Inflammatory macrophage (primary cell): Measurements from ENCODE around the gene ASPSCR1.

ENCODE experiments used
- DNase-seq, 2 donors: peaks; one replicate each; pipeline ENCODE4 v3.0.0-alpha.2; 2020 to 2022

Gene ASPSCR1

DNA sequence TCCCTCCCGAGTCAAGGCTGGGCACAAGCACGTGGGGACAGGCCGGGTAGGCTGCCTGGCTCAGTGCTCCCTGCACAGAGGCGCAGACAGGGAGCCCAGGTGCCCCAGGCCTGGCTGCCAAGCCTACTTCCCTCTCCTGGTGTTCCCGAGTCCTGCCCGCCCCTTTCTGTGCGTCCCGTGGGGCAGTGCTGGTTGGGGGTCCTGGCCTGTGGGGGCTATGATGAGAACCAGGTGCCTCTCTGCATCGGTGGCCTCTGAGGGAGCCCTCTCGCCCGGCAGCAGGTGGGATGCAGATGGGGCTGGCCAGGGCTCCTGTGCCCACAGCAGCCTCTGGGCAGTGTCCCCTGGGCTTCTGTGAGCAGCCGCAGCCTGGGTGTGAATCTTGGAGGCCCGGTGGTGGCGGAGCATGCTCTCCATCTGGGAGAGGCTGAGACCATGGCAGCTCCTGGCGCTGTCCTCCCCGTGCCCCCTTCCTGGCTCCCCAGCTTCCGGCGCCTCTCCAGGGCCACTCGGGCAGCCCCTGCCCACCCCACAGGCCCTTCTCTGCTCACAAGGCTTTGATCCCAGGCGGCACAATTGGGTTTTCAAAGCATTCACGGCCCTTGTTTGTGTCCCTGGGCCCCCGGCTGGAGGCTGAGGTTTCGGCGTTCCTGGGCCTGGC lies 38.0 kb downstream of the ASPSCR1 start:
- no peak for DNase-seq

DNA sequence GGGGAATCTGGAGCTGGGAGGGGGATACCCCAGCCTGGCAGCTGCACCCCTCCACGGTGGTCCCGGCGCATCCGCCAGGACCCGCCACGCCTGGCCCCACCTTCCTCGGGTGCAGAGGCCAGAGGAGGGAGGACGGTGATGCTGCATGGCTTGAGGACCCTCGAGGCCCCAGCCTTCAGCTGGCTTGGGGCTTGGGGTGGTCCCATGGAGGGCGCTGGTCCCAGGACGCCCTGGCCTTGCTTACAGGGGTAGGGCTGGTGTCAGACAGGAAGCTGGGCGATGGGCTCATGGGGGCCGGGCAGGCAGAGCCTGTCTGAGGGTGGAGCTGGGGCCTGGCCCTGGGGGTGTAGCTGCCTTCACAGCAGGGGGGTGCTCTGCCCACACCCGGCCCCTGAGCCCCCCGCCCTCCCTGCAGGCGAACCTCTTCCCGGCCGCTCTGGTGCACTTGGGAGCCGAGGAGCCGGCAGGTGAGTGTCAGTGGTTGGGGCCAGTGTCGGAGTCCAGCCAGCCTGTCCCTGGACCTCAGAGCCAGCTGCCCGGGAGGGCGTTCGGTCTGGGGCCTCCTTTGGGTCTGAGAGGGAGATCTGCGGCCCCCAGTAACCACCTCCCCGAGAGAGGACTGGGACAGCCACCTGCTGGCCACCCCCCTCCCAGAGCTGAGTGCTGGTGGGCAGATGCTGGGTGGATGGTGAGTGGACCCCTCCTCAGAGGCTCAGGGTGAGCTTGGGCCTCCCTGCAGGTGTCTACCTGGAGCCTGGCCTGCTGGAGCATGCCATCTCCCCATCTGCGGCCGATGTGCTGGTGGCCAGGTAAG lies 38.8 kb downstream of the ASPSCR1 start:
- no peak for DNase-seq

DNA sequence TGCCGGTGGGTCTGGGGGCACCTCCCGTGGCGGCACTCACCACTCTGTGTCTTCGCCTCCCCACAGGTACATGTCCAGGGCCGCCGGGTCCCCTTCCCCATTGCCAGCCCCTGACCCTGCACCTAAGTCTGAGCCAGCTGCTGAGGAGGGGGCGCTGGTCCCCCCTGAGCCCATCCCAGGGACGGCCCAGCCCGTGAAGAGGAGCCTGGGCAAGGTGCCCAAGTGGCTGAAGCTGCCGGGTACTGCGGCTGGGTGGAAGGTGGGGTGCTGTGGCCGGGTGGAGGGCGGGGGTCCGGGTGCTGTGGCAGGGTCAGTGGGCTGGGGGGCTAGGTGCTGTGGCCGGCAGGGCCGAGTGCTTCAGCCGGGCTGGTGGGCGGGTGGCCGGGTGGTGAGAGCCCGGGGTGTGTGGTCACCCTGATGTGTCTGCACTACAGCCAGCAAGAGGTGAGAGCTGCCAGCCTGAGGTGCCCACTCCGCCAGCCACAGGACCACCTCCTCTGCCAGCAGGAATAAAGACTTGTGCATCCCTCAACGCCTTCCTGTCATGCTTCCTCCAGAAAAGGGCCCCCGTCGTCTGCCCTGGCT lies 39.5 kb downstream of the ASPSCR1 start:
- no peak for DNase-seq

DNA sequence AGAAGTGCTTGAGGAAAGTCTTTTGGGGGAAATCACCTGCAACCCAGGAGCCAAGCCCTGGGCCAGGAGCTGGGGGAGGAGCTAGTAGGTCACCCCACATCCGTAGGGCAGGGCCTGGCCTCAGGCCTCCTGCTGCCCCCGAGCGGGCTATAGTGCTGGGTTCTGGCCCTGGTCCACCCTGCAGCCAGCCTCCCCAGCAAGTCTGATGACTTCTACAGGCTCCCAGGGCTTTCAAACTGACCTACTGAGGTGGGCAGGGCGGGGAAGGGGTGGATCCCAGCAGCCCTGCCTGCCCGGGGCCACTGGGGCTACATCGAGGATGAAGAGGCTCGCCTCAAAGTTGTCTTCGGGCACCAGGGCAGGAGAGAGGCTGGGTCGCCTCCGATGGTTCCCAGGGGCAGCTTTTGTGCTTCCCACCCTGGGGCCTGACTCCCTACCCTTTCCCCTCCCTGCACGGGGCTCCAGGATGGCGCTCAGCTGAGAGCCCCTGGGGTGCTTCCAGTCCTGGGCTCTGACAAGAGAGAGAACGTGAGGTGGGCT lies 40.3 kb downstream of the ASPSCR1 start:
- no peak for DNase-seq

DNA sequence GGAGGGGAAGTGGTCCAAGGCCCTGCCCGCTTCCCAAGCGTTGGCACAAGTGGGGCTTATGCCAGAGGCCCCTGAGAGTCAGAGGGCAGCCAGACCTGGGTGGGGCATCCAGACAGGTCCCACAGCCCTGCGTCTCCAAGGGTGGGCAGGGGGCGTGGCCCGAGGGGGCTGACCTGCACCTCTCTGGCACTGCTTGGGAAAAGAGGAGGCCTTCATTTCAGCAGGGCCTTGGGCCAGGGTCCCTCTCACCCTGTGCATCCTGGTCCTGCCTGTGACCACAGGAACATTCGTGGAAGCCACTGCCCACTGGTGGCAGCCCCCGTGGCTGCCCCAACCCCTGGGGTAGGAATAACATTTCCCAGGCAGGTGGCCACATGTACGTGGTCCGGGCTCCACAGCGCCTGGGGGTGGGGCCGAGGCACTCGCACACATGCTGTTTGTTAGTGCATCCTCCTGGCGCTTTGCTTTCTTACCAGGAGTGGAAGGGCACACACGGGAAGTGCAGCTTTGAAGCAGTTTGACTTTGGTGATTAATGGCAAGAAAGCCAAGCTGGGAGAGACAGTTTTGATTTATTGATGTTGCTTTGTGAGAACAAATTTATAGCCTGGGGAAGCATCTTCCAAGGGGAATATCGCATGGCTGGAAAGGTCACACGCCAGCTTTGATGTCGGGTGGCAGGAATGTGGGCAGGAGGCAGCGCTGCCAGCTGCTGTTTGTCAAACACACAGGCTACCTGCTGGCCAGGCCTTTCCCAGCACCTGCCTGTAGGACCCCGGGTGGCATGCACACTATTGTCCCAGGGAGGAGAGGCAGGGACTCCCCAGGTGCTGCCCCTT lies 40.9 kb downstream of the ASPSCR1 start:
- DNase-seq: no peak

DNA sequence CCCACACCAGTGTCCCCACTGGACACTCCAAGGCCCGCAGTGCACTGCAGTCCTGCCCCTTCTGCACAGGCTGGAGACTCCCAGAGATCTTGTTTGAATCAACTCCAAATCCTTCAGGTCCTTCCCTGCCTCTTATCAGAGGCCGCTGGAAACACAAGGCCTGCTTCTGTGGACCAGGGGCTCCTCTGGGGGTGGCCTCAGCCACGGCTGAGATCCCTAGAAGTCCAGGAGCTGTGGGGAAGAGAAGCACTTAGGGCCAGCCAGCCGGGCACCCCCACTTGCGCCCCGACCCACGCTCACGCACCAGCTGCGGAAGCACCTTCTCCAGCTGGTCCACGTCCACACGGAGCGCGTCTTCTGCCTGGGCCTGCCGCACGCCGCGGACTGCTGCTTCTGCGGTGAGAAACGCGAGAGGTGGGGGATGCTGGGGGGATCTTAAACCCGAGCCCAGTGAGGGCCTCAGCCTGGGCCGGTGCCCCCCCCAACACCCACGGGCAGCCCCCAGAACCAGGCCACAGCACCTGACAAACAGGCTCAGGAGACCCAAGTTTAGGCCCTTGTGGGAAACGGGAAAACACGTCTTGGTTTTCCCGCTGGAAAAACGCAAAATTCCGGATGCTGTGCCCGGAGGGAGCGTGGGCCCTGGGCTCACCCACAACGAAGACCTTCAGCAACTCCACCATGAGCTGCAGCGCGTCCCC lies 41.7 kb downstream of the ASPSCR1 start:
- no peak for DNase-seq

DNA sequence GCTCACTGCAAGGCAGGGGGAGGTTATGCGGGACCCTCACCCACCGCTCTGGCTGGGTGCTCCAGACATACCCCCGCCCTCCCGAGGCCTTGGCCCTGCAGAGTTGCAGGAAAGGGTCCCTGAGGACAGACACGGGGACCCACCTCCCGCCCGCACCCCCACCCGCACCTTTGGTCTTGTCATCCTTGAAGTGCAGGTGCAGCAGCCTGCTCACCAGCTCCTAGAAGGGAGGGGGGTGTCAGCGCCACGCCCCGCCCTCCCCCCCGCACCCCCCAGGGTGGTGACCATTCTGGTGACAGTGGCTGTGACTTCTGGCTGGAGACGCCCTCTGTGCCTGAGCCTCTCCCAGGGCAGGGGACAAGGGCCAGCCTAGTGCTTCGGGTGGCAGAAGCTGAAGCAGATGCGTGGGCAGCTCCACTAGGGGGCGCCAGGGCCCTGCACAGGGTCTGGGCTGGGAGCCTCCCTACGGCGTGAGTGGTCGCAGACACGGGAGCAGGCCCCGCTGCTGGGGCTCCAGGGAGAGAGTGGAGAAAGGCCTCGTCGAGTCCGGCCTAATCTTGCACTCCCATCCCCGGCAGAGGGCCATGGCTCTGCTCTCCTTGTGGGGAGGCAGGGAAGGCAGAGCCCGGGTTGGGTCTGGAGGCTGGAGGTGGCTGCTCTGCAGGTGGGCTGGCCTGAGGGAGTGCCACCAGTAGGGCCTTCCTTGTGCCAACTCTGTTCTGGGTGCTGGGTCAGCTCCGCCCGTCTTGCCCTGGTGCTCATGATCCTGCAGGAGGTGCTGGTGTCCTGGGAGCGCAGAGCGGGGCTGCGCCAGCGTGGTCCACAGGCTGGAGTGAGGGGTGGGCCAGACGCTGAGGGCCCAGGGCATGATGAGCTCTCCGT lies 42.5 kb downstream of the ASPSCR1 start:
- DNase-seq: peak; percentile 55 to 66

DNA sequence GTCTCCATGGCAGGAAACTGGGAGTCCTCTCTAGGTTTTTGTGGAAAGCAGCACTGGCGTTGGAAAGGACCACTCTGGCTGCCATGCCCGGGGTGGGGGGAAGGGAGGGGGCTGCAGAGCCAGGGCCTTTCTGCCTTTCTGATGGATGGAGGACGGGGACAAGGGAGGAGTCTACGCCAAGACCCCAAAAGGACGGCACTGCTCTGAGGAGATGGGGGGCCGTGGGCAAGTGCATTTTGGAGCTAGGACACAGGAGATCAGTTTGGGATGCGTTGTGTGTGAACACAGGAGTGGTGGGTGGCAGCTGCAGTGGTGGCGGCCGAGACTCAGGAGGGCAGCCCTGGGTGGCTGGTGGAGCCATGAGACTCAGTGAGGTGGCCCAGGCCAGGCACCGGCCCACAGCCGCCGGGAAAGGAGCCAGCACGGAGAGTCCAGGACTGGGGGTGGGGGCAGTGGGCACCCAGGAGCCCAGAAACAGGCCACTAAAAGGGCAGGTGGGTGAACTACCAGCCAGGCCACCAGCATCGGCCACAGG lies 43.2 kb downstream of the ASPSCR1 start:
- no peak for DNase-seq

DNA sequence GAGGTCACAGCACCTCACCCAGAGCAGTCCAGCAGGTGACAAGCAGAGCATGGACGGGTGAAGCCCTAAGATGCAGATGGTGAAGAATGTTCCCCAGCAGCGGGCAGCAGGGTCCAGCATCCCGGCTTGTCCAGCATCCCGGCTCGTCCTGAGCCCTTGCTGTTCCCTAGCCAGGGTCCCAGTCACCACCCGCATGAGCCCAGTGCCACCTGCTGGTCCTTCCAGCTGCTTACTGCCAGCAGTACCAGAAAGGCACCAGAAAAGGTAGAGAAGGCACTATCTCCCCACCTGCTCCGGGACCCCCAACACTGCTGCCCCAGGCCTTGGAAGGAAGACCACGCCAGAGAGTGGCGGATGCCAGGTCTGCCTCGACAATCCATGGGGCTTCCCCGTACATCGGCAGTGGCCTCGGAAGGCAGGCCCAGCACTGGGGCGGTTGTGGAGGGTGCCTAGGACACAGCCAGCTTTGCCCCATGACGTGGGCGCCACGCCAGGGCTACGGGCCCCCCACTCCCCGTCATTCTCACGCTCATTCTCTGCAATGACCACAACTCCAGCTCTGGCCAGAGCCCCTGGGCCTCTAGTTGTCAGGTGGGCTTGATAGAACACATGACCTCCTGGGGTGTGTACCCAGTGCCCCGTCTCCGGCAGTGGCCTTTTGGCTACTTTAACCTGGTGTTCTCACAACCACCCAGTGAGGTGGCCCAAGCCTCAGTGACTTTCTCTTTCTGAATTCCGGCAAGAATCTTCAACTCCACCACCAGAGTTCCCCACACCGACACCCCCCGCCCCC lies 43.9 kb downstream of the ASPSCR1 start:
- DNase-seq: peak; percentile 62 to 71

DNA sequence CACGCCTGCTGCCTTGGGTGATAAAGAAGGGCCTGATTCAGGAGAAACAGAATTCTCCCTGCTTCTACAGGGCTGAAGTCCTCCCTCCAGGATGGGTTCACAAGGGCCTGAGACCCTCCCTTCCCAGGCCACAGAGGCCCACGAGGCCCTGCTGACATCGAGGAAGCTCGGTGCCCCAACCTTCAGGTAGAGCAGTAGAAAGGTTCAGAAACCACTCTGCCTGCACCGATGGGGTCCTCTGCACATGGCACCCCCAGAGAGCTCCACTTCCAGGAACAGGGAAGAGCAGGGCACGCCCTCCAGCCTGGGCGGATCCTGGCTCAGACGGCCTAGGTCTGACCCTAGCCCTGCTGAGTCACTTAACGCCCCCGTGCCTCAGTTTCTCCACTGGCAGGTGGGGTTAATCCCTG lies 44.5 kb downstream of the ASPSCR1 start:
- no peak for DNase-seq

DNA sequence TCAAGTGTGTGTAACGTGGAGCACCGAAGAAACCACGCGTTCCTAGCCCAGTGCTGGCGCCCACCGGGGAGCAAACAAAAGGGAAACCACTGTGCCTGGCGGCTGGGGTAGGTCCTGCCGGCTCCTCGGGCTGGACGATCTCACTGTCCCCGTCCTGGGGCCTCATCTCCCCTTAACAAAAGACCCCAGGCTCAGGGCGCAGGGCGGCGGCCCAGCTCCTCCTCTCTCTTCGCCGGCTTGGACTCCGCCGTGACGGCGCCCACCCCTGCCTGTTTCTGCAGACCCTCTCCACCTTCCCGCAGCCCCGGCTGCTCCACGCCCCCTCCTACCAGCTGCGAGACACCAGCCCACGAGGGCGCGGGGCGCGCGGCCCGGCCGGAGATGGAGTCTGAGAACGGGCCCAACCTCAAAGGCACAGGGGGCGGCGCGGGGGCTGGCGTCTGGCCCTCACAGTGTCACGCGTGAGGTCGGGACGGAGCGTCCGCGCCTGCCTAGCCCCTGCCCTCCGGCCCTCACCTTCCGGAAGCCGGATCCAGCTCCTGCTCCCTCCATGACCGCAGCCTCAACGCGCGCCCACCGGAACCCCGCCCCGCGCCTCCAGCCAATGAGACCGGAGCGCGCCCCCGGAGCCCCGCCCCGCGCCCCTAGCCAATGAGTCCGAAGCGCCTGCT lies 45.0 kb downstream of the ASPSCR1 start, which contains the start of gene CENPX:
Gene CENPX (minus strand): TSS at position 569 of the 671 bp plus-strand sequence. CDS start 17 bp downstream, at position 552.
- DNase-seq: no peak

DNA sequence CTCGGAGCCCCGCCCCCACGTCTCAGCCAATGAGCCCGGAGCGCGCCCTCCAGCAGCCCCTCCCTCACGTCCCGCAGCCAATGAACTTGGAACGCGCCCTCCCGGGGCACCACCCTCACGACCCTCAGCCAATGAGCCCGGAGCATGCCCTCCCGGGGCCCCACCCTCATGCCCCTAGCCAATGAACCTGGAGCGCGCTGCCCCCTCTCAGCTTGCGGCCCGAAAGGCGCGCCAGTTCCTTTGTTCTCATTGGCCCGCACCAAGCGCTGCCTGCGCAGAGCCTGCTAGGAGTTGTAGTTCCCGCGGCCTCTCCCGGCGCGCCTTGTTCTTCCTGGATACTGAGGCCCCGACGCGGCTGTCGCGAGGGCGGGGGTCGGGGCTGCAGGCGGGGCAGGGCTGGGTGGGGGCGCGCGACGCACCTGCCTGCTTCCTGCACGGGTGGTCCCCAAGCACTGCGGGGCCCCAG lies 45.6 kb downstream of the ASPSCR1 start, which contains the start of gene LRRC45:
Gene LRRC45 (plus strand): TSS at position 325 of the 466 bp plus-strand sequence. CDS start 339 bp downstream, outside the sequence.
- DNase-seq: peak; percentile 99

DNA sequence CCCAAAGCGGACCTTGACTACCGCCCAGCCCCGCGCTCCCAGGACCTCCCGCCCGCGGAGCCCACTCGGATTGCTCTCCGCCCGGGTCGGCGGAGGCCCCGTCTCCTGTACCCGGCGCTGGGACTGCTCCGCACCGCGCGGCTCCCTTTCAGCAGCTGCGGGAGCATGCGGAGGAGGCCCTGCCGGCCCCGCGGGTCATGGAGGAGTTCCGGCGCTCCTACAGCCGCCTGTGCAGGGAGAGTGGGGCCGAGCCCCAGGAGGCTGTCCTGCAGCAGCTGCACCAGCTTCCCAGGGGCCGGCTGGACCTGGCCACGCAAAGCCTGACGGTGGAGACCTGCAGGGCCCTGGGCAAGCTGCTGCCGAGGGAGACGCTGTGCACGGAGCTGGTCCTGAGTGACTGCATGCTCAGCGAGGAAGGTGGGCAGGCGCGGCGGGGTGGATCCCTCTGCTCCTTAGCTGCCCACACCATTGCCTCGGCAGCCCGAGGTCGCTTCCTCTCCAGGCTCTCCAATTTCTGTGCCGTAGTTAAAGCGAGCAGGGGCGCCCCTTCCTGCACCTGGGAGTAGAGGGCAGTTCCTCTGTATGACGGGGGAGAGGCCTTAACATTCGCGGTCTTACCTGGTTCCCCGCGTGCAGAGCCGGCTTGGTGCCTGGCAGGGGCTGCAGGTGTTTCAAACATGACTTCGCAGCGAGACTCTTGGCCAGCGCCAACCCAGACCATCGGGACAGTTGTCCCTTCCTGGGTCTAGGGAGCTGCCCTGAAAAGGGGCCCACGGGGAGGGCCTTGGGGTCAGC lies 46.2 kb downstream of the ASPSCR1 start:
- peak; percentile 21 to 70 for DNase-seq

DNA sequence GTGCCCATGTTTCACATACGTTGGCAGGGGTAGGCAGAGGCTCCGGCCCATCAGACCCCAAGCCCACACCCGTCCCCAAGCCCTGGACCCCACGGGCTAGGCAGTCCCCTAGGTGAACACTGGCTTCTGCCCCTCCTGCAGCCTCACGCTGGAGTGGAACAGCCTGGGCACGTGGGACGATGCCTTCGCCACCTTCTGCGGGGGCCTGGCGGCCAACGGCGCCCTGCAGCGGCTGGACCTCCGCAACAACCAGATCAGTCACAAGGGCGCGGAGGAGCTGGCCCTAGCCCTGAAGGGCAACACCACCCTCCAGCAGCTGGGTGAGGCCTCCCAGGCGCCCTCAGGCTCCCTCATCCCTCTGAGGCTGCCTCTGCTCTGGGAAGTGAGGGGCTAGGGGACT lies 47.4 kb downstream of the ASPSCR1 start:
- DNase-seq: no peak

DNA sequence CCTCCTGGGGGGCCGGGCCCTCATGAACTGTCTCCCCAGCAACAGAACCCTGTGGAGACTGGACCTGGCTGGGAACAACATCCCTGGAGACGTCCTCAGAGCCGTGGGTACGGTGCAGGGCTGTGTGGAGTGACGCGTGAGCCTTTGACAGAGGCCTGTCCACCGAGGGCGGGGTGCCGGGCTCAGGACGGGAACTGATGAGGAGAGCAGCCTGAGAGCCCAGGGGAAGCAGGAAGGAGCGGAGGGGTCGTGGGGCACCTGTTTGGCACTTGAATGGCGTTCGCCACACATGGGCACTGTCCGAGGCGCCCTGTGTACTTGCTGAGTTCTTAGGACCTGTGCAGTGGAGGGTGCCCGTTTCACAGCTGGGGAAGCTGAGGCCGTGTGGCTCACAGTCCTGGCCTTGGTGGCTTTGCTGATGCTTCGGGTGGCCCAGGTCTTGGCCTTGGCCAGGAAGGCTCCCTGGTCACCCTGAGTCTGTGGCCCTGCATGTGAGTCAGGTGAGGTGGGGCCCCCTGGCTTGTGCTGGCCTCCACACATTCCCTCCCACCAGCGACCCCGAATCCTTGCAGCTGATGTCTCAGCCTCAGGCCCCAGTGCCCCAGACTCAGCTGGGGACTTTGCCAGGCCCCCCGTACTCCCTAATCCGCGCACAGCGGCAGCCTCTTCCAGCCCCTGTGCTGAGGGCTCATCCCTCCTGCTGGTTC lies 48.1 kb downstream of the ASPSCR1 start:
- DNase-seq: no peak

DNA sequence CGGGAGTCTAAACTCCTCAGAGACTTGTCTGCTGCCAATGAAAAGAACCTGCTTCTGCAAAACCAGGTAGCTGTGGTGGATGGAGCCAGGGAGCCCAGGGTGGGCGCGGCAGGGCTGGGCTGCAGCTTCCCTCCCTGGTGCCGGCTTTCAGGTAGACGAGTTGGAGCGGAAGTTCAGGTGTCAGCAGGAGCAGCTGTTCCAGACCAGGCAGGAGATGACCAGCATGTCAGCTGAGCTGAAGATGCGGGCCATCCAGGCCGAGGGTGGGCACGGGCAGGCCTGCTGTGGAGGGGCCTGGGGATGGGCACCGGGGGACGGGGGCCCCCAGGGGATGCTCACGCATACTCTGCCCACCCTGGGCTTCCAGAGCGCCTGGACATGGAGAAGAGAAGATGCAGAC lies 50.8 kb downstream of the ASPSCR1 start:
- DNase-seq: no peak

DNA sequence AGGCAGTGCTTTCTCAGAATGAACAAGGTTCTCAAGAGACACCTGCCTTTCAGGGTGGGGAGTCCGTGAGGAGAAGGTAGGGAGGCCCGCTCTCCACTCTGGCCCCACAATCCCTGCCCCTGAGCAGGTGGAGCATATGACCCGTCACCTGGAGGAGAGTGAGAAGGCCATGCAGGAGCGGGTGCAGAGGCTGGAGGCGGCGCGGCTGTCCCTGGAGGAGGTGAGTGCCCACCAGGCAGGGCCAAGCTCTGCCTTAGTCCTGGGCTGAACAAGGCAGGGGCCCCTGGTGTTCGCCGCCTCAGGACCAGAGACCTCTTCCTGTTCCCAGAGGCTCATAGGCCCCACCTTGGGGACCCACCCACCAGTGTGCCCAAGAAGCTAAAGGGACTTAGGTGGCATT lies 51.5 kb downstream of the ASPSCR1 start:
- no peak for DNase-seq
